Measurements from ENCODE around the gene RHOT2.
A peak's percentile ranks its signal among the peaks of the same experiment; 100 is the strongest.
"Not testable (repeated sequence)": the region's sequence is repeated elsewhere in the genome, so short reads cannot be mapped to it uniquely, and the experiment has no call there.

RHOT2 gene

GRCh38 chr16:711084-711483, 43.2 kb downstream of the RHOT2 start:
- H3K4me3 ChIP-seq, result no peak overlapping the region
- no peak for DNase-seq (ENCODE audit: low spot score)
- H3K27ac ChIP-seq, result no peak overlapping the region
- TF ChIP-seq CTCF (IDR thresholded peaks at IDR 0.05), result no peak

GRCh38 chr16:711548-712320, 43.8 kb downstream of the RHOT2 start:
- no peak overlapping the region for H3K27ac ChIP-seq
- TF ChIP-seq CTCF (IDR thresholded peaks at IDR 0.05), result peak; percentile 86
- H3K4me3 ChIP-seq, result no peak overlapping the region
- DNase-seq (ENCODE audit: low spot score), result no peak

GRCh38 chr16:712740-713250, 44.9 kb downstream of the RHOT2 start:
- H3K4me3 ChIP-seq; H3K27ac ChIP-seq; DNase-seq (ENCODE audit: low spot score): not testable (repeated sequence)

- Histone ChIP-seq H3K4me3 (peak overlapping the region; percentile 85), H3K27ac (no peak overlapping the region)
- DNase-seq (ENCODE audit: low spot score), result no peak
- TF ChIP-seq CTCF (IDR thresholded peaks at IDR 0.05), result no peak
Observed at GRCh38 chr16:714079-714478, 46.1 kb downstream of the RHOT2 start.

GRCh38 chr16:714558-715476, 46.9 kb downstream of the RHOT2 start, which contains the start of gene METRN:
Gene METRN, plus strand, starts transcription at chr16:715118. Its CDS starts 172 bp downstream, at chr16:715290.
- no peak for TF ChIP-seq CTCF (IDR thresholded peaks at IDR 0.05)
- peak; percentile 89 for DNase-seq (ENCODE audit: low spot score)
- peak within 1 kb of the TSS in 1 of 2 donors; percentile 54 for H3K27ac ChIP-seq
- peak within 1 kb of the TSS; percentile 85 for H3K4me3 ChIP-seq

GRCh38 chr16:715477-716199, 47.7 kb downstream of the RHOT2 start:
- no peak for TF ChIP-seq CTCF (IDR thresholded peaks at IDR 0.05)
- Histone ChIP-seq H3K27ac (peak overlapping the region in 1 of 2 donors; percentile 54), H3K4me3 (peak overlapping the region; percentile 85)
- no peak for DNase-seq (ENCODE audit: low spot score)

GRCh38 chr16:716200-716568, 48.3 kb downstream of the RHOT2 start:
- TF ChIP-seq CTCF (IDR thresholded peaks at IDR 0.05), result no peak
- no peak for DNase-seq (ENCODE audit: low spot score)
- no peak overlapping the region for H3K27ac ChIP-seq
- peak overlapping the region; percentile 85 for H3K4me3 ChIP-seq

All from coronary artery (tissue), 2 donors.